DMS79 (cell line): ENCODE results near the gene TSHZ3.

Source experiments
- DNase-seq: peaks from one replicate; lab custom pipeline; 2025; lab: John Stamatoyannopoulos, UW

The TSHZ3 gene

GRCh38 chr19:31312009-31312676 lies 37.1 kb downstream of the TSHZ3 start:
- DNase-seq: no peak

DNA sequence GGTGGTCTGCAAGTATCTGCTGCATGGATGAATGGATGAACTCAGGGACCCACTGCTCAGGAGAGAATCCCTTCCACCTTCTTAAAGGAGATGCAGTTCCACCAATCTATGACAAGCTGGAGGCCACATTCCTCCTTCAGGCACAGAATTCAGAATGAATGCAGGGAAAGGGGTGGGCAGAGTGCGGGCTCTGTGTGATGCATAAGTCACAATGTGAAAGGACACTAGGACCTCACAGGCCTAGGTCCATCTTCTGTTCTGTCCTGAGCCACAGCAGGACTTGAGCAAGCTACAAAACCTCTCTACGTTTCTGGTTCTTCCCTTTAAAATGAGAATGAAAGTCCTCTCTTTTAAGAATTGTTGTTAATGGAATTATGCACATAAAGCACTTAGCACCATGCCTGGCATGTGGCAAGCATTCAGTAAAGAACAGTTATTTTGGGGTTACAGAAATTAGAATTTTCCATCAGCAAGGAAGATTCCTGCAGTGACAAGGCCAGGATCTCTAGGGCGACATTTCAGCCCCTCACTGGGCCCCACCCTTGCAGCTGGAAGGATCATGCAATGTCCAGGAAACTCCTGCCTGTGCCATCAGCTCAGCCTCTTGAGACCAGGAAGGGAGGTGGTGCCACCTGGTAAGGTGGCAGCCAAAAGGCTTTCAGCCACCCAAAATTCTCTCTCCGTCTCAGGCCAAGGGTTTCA lies 38.7 kb downstream of the TSHZ3 start:
- no peak for DNase-seq

DNA sequence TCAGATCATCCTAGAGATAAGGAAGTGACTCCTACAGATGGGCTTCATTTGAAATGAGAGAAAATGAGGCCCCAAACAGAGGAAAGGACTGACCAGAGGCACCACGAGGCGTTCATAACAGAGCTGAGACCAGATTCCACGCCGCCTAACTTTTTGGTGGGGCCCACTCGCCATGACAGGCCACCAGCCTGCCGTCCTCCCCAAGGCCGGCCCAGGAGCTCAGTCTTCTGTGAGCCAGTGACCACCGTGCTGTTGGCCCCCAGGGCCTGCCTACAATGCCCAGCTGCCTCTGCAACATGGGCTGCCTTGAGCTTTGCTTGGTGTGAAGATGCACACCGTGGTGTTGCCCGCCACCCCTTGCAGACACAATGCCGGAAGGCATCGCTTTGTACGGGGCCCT lies 40.5 kb downstream of the TSHZ3 start:
- no peak for DNase-seq

DNA sequence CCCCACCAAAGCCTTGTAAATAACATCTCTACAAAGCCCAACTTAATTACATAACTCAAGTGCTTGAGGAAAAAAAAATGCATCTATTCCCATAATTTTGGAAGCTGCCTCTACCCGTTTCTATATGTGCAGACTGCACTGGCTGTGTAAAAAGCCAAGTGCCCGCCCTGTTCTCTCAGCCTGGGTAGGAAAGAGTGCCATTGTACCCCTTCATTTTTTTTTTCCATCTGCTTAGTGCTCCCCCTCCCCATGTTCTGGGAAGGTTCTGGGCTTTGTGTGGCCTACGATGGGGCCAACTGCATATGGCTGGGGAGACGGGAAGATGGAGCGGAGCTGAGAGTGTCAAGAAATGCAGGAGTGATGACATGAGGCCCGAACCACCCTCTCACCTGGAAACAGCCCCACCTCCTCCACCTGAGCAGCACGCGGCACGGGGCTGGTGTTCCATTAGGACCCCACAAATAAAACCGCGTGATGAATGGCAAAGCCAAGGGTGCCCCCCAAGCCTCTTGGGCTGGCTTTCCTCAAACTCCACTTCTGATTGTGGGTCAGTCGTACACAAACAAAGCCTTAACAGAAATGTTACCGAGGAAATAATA lies 42.1 kb downstream of the TSHZ3 start:
- no peak for DNase-seq

GRCh38 chr19:31306006-31306753 lies 43.1 kb downstream of the TSHZ3 start:
- DNase-seq: no peak

DNA sequence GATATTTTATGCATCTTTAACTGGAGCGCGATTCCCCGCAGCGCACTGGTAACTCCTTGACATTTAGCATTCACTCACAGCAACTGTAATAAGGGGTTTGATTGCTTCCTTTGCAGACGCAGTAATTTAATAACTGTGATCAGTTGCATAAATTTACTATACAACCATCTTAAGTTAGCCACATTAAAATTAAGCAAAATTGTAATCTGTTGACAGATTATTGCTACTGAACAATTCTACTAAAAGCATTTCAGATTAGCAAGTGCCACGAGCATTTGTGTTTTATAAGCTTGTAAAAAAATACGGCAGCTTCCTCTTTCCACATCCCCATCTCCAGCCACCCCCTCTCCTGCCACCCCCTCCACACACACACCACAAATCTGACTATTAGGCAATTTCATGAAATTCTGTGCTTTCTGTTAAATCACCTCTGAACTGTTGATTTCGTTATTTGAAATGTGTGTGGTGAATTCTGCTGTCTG lies 44.4 kb downstream of the TSHZ3 start:
- no peak for DNase-seq

GRCh38 chr19:31303262-31303815 lies 45.9 kb downstream of the TSHZ3 start:
- no peak for DNase-seq

DNA sequence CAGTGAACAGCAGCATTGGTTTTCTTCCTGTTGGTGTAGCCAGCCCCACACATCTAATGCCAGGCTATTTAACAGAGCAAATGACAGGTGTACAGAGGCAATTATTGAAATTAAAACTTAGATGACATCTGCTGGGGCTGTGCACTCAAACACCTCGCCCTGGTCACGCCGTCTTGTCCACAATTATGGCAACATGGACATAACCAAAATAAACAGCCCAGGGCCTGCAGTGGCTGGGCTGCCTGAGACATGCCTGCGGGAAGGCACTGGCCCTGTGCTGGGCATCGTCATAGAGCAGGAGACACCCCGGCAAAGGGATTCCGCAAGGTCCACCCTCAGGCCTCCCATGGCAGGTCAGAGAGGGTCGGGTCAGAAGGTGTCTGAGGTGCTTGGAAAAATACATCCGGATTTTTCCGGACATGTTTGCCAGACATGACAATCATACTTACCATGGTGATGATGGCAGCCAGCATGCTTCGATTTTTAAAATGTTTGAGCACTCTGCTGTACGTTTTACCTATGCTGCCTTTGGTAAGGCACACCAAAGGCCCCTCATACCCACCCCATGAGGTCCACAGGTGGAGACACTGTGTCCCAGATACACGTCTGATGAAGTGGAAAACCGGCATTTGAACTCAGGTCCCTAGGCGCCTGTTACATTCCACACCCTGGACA lies 47.8 kb downstream of the TSHZ3 start:
- no peak for DNase-seq

DNA sequence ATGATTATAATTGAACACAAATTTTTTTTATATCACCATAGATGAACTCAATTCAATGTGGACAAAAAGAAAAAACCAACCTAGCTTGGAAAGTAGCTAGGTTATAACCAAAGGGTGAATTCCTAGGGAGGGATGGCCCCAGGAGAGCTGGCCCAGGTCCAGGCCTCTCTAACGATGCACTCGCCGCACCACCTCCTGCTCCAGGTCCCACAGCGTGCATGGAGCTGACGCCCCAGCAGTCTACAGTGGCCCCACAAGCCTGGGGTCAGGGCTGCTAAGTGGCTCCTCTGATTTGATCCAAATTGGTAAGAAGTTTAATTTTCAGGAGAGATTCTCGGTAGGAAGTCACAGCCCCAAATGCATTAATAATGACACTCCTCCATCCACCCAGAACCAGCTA lies 48.8 kb downstream of the TSHZ3 start:
- DNase-seq: no peak

- DNase-seq: no peak
Measured at GRCh38 chr19:31299665-31300064, 49.6 kb downstream of the TSHZ3 start.

DNA sequence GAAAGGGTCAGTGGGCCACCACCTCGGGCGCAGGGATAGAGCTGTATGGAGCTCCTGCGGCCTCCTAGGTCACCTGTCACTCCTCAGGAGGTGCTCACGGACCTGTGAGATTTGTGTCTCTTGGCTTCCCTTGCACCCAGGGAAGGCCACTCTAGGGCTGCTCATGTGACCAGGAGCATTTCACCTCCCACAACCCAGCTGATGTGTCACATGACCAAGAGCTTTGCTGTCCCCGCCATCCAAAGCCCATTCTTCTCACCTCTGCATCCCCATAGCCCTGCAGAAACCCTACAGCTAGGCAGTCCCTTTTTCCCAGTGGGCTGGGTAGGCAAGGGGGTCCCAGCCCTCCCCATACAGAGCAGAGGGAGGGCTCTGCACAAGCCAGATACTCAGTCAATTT lies 51.2 kb downstream of the TSHZ3 start:
- DNase-seq: no peak

DNA sequence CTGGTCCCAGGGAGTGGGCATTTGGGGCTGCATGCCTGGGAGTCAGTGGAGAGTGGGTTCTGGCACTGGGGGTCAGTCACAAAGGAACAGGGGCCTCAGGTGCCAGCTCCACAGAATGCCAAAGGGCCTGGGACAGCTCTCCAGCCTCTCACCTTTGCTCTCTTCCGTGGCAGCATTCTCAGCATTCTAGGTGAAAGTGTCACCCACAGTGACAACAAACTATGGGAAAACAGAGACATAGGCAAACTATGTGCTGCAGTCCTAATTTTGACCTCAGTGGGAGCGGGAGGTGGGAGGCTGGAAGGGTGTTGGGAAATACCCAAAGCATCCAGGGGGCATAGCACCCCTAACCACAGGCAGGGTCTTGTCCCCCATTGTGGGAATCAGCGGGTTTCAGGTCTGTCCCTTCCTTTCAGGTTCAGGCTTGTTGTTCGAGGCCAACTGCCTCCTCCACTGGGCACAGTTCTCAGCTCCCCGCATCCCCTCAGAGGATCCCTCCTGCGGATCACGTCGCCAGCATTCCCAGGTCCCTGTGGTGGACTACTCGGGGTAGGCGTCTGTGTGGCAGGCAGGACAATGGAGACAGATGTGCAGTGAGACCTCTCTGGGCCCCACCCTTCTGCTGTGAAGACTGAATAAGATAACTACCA lies 52.4 kb downstream of the TSHZ3 start:
- DNase-seq: no peak

DNA sequence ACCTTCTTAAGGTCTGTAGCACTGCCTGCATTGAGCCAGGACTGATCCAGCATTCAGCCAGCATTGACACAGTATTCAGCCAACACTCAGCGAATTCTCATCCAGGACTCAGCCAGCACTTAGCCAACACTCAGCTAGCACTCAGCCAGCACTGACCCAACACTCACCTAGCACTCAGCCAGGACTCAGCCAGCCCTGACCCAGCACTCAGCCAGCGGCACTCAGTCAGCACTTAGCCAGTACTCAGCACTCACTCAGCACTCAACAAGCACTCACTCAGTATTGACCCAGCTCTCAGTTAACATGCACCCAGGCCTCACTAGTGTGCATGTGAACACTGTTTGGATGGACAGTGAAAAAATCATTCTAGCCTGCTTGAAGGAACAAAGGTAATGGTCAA lies 55.0 kb downstream of the TSHZ3 start:
- DNase-seq: no peak

DNA sequence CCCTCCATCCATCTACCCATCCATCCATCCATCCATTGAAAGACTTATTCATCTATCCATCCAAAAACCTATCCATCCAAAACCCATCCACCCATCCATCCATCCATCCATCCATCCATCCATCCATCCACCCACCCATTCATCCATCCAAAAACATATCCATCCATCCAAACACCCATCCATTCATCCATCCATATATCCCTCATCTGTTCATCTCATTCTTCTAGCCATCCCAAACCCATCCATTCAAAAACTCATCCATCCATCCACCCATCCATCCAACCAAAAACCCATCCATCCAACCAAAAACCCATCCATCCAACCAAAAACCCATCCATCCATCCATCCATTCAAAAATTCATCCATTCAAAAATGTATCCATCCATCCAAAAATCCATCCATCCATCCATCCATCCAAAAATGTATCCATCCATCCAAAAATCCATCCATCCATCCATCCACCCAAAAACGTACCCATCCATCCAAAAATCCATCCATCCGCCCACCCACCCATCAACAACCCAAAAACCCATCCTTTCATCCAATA lies 56.5 kb downstream of the TSHZ3 start:
- no peak for DNase-seq

DNA sequence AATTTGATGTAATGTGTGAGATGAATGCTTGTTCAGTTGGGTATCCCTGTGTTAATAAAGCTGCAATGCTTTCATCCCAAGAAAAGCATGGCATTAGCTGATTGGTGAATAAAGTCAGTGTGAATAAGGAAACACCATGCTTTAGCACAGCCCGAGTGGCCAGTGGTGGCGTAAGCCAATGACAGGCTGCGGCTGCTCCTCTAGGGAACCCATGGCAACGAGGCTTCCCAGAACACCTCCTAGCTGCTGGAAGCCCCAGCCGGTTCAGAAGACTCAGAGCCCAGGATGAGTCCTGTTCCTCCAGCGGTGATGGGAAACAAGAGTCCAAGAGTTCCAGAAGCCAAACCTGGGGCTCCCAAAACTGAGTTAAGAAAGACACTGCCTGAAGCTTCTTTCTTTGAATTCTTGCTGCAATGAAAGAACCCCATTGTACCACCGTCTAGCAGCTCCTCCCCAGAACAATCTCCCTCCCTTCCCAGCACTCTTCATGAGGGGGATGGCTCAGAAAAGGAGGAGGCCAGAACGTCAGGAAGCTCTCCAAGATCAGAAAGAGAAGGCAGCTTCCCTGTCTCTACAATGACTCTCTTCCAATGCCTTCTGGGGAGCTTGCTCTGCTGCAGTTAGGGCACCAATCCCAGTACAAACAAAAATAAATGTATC lies 58.2 kb downstream of the TSHZ3 start:
- no peak for DNase-seq

- no peak for DNase-seq
Measured at GRCh38 chr19:31289976-31290375, 59.3 kb downstream of the TSHZ3 start.

DNA sequence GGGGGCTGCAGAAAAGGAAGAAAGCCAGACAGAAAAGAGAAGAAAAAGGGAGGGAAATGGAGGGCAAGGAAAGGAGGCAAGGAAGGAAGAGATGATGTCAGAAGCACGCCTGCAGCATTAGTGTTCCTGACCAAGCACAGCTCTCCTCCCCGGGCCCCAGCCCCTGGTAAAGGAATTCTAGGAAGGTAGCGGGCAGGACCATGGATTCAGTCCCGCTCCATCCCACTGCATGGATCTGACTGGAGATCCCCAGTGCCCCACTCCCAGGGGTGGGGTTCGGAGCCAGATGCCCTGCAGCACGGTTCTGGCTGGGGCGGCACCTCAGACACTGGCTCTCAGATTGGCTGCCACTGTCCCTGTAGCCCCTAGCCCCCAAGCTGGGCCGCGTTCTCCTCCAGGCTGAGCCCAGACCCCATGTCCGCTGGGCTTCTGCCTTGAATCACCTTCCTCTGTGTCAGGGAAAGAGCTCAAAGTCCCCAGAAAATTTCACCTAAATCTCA lies 59.8 kb downstream of the TSHZ3 start:
- no peak for DNase-seq

- DNase-seq: no peak
Measured at GRCh38 chr19:31286491-31286890, 62.7 kb downstream of the TSHZ3 start.

DNA sequence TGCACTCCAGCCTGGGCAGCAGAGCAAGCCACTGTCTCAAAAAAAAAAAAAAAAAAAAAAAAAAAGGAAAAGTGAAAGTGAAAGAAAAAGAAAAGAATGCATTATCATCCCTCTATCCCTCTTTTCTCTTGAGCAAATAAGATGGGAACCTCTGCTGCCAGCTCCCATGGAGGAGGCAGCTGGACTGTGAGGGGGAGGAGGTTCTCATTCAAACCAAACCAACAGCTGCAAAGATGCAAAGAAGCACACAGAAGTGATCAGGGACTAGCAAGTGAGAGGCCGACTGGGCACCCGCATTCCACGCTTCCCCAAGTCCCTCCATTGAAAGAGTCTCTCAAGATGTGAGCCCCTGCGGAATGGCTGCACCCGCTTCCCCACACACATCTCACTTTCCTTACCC lies 63.5 kb downstream of the TSHZ3 start:
- DNase-seq: no peak

DNA sequence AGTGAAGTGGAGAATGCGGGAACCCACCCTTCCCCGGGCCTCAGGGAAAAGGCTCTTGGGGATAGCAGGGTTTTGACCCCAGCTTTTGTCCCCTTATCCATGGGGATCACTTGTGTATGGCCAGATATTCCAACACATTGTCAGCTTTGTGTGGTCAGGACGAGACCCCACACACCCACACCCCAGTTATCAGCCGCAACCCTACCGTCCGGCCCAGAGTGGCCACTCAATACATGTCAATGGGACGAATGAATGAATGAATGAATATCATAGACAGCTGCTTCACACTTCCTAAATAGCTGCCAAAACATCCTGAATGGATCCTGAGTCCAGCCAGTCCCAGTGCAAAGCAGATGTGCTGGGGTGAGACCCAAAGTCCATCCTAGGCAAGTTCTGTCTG lies 64.6 kb downstream of the TSHZ3 start:
- no peak for DNase-seq
